K562 (cell line): ENCODE measurements around the gene GRAMD1B. TPM values are rescaled to one million over a fixed set of nuclear protein-coding genes. Genes with fewer than 3 reads are reported as not detected.

Experiments
- ARID4B ChIP-seq: sonication (generic); formaldehyde crosslinking; IDR thresholded peaks from 2 replicates; pipeline ENCODE4 v1.8.0; 2022; ENCODE audit warnings: mild to moderate bottlenecking, missing genetic modification reagents
- FOXK2 ChIP-seq, 2 experiments: fragments of 450-650 bp; IDR thresholded peaks in 1 of 2; conservative IDR thresholded peaks in 1 of 2; 2 replicates each; pipeline ENCODE4 v1.6.1; 2016; ENCODE audit warnings: low read depth in 2 of 2, mild to moderate bottlenecking in 1 of 2
- HDAC8 ChIP-seq: fragments of 450-650 bp; IDR thresholded peaks from 2 replicates; pipeline ENCODE4 v1.6.1; 2016; ENCODE audit warnings: mild to moderate bottlenecking, missing genetic modification characterization, moderate library complexity, missing compliant biosample characterization
- HNRNPUL1 ChIP-seq: fragments of 200-400 bp; formaldehyde crosslinking; IDR thresholded peaks from 2 replicates; pipeline ENCODE4 v1.6.1; 2017; ENCODE audit warnings: low read length
- MTA3 ChIP-seq: fragments of 450-650 bp; formaldehyde crosslinking; IDR thresholded peaks from 2 replicates; pipeline ENCODE4 v1.6.1; 2017; ENCODE audit warnings: mild to moderate bottlenecking, borderline replicate concordance
- PTRF ChIP-seq: fragments of 450-650 bp; IDR thresholded peaks from 2 replicates; pipeline ENCODE4 v1.6.1; 2016; ENCODE audit warnings: mild to moderate bottlenecking, missing genetic modification characterization, missing compliant biosample characterization
- RBM39 ChIP-seq: fragments of 200-400 bp; formaldehyde crosslinking; optimal IDR thresholded peaks from 2 replicates; pipeline ENCODE3; 2018; ENCODE audit warnings: low read depth, low read length
- SMARCA5 ChIP-seq: fragments of 450-650 bp; IDR thresholded peaks from 2 replicates; pipeline ENCODE4 v1.6.1; 2016
- SP2 ChIP-seq: IDR thresholded peaks from 2 replicates; pipeline ENCODE4 v1.6.1; 2011; ENCODE audit warnings: mild to moderate bottlenecking, low read depth, low read length, moderate library complexity; ENCODE audit not compliant: poor library complexity, severe bottlenecking; ENCODE audit errors: extremely low read depth
- ZBED1 ChIP-seq: IDR thresholded peaks from 2 replicates; pipeline ENCODE4 v1.6.1; 2014
- ZNF134 ChIP-seq: fragments of 250-450 bp; sonication (Bioruptor Pico); conservative IDR thresholded peaks from 2 replicates; pipeline ENCODE4 v1.4.0; 2020
- polyA plus RNA-seq, 8 experiments: library from polyadenylated mRNA; depleted of rRNA in 4 of 8; stranded (reverse) in 5 of 8; unstranded in 3 of 8; fragments of >200 nt; fragmentation: Nextera tagmentation in 2 of 8; fragmentation: Illumina TruSeq in 1 of 8; extraction: Ambion mirVana in 2 of 8; extraction: Trizol in 1 of 8; gene quantifications; 2 replicates each; pipeline versions ENCODE4 v1.2.1 to v1.2.3, GENCODE V29; 2011 to 2014; ENCODE audit warnings: inconsistent platforms in 1 of 8, missing spikeins in 1 of 8
- total RNA-seq, 7 experiments: library from RNA; depleted of rRNA in 6 of 7; stranded (reverse); fragments of >200 nt in 6 of 7; fragmentation: Illumina TruSeq in 2 of 7; extraction: Trizol in 2 of 7; gene quantifications; 2 replicates each; pipeline versions ENCODE4 v1.2.1 to v1.2.3, GENCODE V29; 2011 to 2021; ENCODE audit warnings: low replicate concordance in 1 of 7
- TF ChIP-seq, protein P1 (sequence below), 2 experiments: fragments of 200-800 bp in 1 of 2; sonication (Bioruptor generic) in 1 of 2; sonication (generic) in 1 of 2; formaldehyde crosslinking in 1 of 2; IDR thresholded peaks in 1 of 2; conservative IDR thresholded peaks in 1 of 2; 2 replicates each; pipeline versions ENCODE4 v1.5.0 to v1.6.1; 2016 to 2020; ENCODE audit warnings: missing compliant biosample characterization in 1 of 2, missing genetic modification characterization in 1 of 2, missing genetic modification reagents in 1 of 2

The GRAMD1B gene
- total and polyA plus RNA-seq, 9 of the 15 experiments (the other 6 are each of a cell fraction or from before 2014, with no cell fraction given): 0.31 TPM; not detected in 8

DNA sequence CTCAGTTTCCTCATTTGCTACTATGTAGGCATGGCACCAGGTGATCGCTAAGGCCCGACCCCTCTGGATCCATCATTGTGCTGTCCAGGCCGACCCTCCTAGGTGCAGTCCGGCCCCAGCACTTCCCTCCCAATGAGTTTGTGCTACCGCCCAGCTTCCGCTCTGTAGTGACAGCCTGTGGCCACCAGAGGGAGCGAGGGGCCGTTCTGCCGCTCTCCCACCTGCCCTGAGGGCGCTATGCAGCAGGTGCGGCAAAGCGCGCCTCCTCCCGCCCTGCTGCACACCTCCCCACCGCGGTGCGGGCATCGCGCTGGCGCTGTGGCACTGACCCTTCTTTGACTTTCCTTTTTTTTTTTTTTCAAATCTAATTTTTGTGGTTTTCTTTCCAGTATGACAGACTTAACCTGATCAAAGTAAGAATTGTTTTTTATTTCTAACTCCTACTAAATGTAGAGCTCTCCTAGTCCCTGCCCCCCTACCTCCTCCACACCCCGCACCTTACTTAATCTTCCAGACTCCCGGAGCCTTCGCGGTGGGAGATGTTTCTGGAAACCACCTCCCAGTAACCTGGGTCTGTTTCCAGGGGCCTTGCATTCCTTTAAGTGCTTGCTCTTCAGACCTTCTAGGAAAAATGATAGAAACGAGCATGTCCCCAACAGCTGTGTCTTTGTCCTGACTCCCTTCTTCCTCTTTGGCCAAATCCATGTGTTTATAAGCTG lies 150.6 kb downstream of the GRAMD1B start (continued):
- TF ChIP-seq, protein P1, sequence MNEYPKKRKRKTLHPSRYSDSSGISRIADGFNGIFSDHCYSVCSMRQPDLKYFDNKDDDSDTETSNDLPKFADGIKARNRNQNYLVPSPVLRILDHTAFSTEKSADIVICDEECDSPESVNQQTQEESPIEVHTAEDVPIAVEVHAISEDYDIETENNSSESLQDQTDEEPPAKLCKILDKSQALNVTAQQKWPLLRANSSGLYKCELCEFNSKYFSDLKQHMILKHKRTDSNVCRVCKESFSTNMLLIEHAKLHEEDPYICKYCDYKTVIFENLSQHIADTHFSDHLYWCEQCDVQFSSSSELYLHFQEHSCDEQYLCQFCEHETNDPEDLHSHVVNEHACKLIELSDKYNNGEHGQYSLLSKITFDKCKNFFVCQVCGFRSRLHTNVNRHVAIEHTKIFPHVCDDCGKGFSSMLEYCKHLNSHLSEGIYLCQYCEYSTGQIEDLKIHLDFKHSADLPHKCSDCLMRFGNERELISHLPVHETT (CRISPR knock-in tag; conservative IDR thresholded peaks at IDR 0.05 in 1 of 2, IDR thresholded peaks at IDR 0.05 in 1 of 2): no peak
- no peak for TF ChIP-seq FOXK2 (conservative IDR thresholded peaks at IDR 0.05 in 1 of 2, IDR thresholded peaks at IDR 0.05 in 1 of 2; ENCODE audit: low read depth in 2 of 2)
- TF ChIP-seq HNRNPUL1: no peak
- no peak for TF ChIP-seq ARID4B
- TF ChIP-seq ZNF134: no peak
- TF ChIP-seq SP2: no peak
- no peak for TF ChIP-seq SMARCA5
- no peak for TF ChIP-seq MTA3
- TF ChIP-seq ZBED1: no peak
- TF ChIP-seq PTRF (tag): no peak
- no peak for TF ChIP-seq RBM39
- TF ChIP-seq HDAC8 (tag): no peak
